Neural cell (in vitro differentiated cells): Measurements from ENCODE around the gene CTNNBL1. TPM values are rescaled to one million over a fixed set of nuclear protein-coding genes. Genes with fewer than 3 reads are reported as not detected.

Experiments used
- H2AFZ ChIP-seq: fragments of 200-600, 300-800 bp; sonication (generic), shearing (Covaris generic); 2 replicates; pipeline ENCODE4 v1.6.0; 2014; ENCODE audit warnings: low read depth, mild to moderate bottlenecking, antibody characterized with exemption, low read length, moderate library complexity
- H3F3A ChIP-seq: fragments of 200-600 bp; shearing (Covaris generic); 2 replicates; pipeline ENCODE4 v1.6.1; 2016; ENCODE audit warnings: mild to moderate bottlenecking, moderate library complexity, mixed read lengths, antibody characterized with exemption, low read length; ENCODE audit not compliant: insufficient read depth, poor library complexity, severe bottlenecking
- H3K27ac ChIP-seq: fragments of 200-600, 300-800 bp; sonication (generic), shearing (Covaris generic); 2 replicates; pipeline ENCODE4 v1.5.1; 2014; ENCODE audit warnings: mild to moderate bottlenecking, low read length, moderate library complexity
- H3K27me3 ChIP-seq: fragments of 300-800, 200-600 bp; sonication (generic), shearing (Covaris generic); 2 replicates; pipeline ENCODE4 v1.6.0; 2014; ENCODE audit warnings: mild to moderate bottlenecking, low read depth, low read length, moderate library complexity; ENCODE audit not compliant: insufficient read depth
- H3K36me3 ChIP-seq: fragments of 300-800, 200-600 bp; sonication (generic), shearing (Covaris generic); 2 replicates; pipeline ENCODE4 v1.5.1; 2014; ENCODE audit warnings: mild to moderate bottlenecking, antibody characterized with exemption, low read length, moderate library complexity; ENCODE audit not compliant: insufficient read depth
- H3K4me2 ChIP-seq: fragments of 300-800, 200-600 bp; sonication (generic), shearing (Covaris generic); 2 replicates; pipeline ENCODE4 v1.6.0; 2014; ENCODE audit warnings: mild to moderate bottlenecking, low read length
- H3K4me3 ChIP-seq: fragments of 300-800, 200-600 bp; sonication (generic), shearing (Covaris generic); 2 replicates; pipeline ENCODE4 v1.5.1; 2014; ENCODE audit warnings: mild to moderate bottlenecking, low read length, moderate library complexity
- H3K79me2 ChIP-seq: fragments of 200-600 bp; shearing (Covaris generic); replicated peaks from 2 replicates; pipeline ENCODE4 v1.6.0; 2014; ENCODE audit warnings: mild to moderate bottlenecking, low read length, moderate library complexity; ENCODE audit not compliant: insufficient read depth
- H3K9ac ChIP-seq: fragments of 300-800, 200-600 bp; sonication (generic), shearing (Covaris generic); 2 replicates; pipeline ENCODE4 v1.6.1; 2016; ENCODE audit warnings: mild to moderate bottlenecking, low read length, mixed read lengths
- H3K9me2 ChIP-seq: fragments of 200-600 bp; shearing (Covaris generic); 2 replicates; pipeline ENCODE4 v1.6.1; 2016; ENCODE audit warnings: mild to moderate bottlenecking, low read length, mixed read lengths; ENCODE audit not compliant: insufficient read depth
- H3K9me3 ChIP-seq: fragments of 200-600, 300-800 bp; sonication (generic), shearing (Covaris generic); 2 replicates; pipeline ENCODE4 v1.6.1; 2016; ENCODE audit warnings: mild to moderate bottlenecking, mixed run types, low read length, moderate library complexity, mixed read lengths
- H4K20me1 ChIP-seq: fragments of 200-600 bp; shearing (Covaris generic); 2 replicates; pipeline ENCODE4 v1.6.1; 2016; ENCODE audit warnings: mild to moderate bottlenecking, mixed run types; ENCODE audit not compliant: insufficient read depth
- EP300 ChIP-seq: fragments of 450-650 bp; conservative IDR thresholded peaks from 2 replicates; pipeline ENCODE4 v1.6.1; 2014; ENCODE audit warnings: antibody characterized with exemption, mild to moderate bottlenecking, moderate library complexity; ENCODE audit not compliant: poor library complexity, severe bottlenecking
- EZH2 ChIP-seq: fragments of 200-600, 300-800 bp; shearing (Covaris generic), sonication (generic); IDR thresholded peaks from 2 replicates; pipeline ENCODE4 v1.6.1; 2014; ENCODE audit warnings: antibody characterized with exemption, low read length, borderline replicate concordance, mild to moderate bottlenecking; ENCODE audit not compliant: insufficient read depth, poor library complexity, severe bottlenecking
- MXI1 ChIP-seq: fragments of 450-650 bp; conservative IDR thresholded peaks from 2 replicates; pipeline ENCODE4 v1.6.1; 2014; ENCODE audit warnings: antibody characterized with exemption, mild to moderate bottlenecking; ENCODE audit not compliant: poor library complexity, severe bottlenecking
- POLR2AphosphoS5 ChIP-seq: IDR thresholded peaks from 2 replicates; pipeline ENCODE4 v1.6.1; 2012
- RAD21 ChIP-seq: fragments of 450-650 bp; conservative IDR thresholded peaks from 2 replicates; pipeline ENCODE4 v1.6.1; 2014; ENCODE audit warnings: antibody characterized with exemption, mild to moderate bottlenecking, moderate library complexity
- SMC3 ChIP-seq: fragments of 450-650 bp; conservative IDR thresholded peaks from 2 replicates; pipeline ENCODE4 v1.6.1; 2014; ENCODE audit warnings: antibody characterized with exemption, mild to moderate bottlenecking, moderate library complexity; ENCODE audit not compliant: poor library complexity
- TAF1 ChIP-seq: IDR thresholded peaks from 2 replicates; pipeline ENCODE4 v1.6.1; 2012; ENCODE audit warnings: low read depth
- polyA plus RNA-seq: library from polyadenylated mRNA; depleted of rRNA; stranded (reverse); fragments of >200 nt; gene quantifications from 2 replicates; pipeline ENCODE4 v1.2.3, GENCODE V29; 2014
- TF ChIP-seq, protein P1 (sequence below): IDR thresholded peaks from 2 replicates; pipeline ENCODE4 v1.6.1; 2012; ENCODE audit warnings: borderline replicate concordance
- TF ChIP-seq, protein P2 (sequence below): fragments of 450-650 bp; IDR thresholded peaks from 2 replicates; pipeline ENCODE4 v1.5.1; 2014; ENCODE audit warnings: antibody characterized with exemption, mild to moderate bottlenecking, moderate library complexity; ENCODE audit not compliant: poor library complexity, severe bottlenecking

Gene CTNNBL1
- polyA plus RNA-seq, 1 donor from 2014 or later, result 32.6 TPM

DNA sequence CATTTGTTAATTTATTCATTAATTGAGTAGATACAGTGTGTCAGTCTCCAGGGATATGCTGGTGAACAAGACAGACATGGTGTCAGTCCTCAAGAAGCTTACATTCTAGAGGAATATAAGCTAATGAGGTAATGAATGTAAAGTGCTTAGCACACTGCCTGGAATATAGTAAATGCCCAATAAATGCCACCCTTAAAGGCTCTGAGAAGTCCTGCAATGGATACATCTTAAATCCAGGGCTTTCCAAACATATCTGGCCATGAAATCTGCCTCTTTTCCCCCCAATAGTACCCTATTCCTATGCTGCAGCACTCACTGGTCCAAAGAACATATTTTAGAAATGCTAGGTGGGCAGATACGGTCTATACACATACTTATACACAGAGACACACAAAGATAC, 49.2 kb upstream of the CTNNBL1 start:
- Histone ChIP-seq H3K4me2 (no peak overlapping the region), H3K9ac (no peak overlapping the region), H2AFZ (no peak overlapping the region), H3K27ac (no peak overlapping the region), H3K79me2 (no peaks in the 10 kb centered on the region), H3K9me3 (no peaks in the 10 kb centered on the region), H3F3A (no peaks in the 10 kb centered on the region), H3K9me2 (no peaks in the 10 kb centered on the region), H4K20me1 (no peaks in the 10 kb centered on the region), H3K36me3 (no peaks in the 10 kb centered on the region), H3K27me3 (no peaks in the 10 kb centered on the region), H3K4me3 (no peak overlapping the region)
- no peak for TF ChIP-seq SMC3
- TF ChIP-seq TAF1, result no peak
- TF ChIP-seq, protein P1, sequence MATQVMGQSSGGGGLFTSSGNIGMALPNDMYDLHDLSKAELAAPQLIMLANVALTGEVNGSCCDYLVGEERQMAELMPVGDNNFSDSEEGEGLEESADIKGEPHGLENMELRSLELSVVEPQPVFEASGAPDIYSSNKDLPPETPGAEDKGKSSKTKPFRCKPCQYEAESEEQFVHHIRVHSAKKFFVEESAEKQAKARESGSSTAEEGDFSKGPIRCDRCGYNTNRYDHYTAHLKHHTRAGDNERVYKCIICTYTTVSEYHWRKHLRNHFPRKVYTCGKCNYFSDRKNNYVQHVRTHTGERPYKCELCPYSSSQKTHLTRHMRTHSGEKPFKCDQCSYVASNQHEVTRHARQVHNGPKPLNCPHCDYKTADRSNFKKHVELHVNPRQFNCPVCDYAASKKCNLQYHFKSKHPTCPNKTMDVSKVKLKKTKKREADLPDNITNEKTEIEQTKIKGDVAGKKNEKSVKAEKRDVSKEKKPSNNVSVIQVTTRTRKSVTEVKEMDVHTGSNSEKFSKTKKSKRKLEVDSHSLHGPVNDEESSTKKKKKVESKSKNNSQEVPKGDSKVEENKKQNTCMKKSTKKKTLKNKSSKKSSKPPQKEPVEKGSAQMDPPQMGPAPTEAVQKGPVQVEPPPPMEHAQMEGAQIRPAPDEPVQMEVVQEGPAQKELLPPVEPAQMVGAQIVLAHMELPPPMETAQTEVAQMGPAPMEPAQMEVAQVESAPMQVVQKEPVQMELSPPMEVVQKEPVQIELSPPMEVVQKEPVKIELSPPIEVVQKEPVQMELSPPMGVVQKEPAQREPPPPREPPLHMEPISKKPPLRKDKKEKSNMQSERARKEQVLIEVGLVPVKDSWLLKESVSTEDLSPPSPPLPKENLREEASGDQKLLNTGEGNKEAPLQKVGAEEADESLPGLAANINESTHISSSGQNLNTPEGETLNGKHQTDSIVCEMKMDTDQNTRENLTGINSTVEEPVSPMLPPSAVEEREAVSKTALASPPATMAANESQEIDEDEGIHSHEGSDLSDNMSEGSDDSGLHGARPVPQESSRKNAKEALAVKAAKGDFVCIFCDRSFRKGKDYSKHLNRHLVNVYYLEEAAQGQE, result no peak
- no peak for TF ChIP-seq RAD21
- no peak for TF ChIP-seq POLR2AphosphoS5
- TF ChIP-seq MXI1, result no peak
- TF ChIP-seq, protein P2, sequence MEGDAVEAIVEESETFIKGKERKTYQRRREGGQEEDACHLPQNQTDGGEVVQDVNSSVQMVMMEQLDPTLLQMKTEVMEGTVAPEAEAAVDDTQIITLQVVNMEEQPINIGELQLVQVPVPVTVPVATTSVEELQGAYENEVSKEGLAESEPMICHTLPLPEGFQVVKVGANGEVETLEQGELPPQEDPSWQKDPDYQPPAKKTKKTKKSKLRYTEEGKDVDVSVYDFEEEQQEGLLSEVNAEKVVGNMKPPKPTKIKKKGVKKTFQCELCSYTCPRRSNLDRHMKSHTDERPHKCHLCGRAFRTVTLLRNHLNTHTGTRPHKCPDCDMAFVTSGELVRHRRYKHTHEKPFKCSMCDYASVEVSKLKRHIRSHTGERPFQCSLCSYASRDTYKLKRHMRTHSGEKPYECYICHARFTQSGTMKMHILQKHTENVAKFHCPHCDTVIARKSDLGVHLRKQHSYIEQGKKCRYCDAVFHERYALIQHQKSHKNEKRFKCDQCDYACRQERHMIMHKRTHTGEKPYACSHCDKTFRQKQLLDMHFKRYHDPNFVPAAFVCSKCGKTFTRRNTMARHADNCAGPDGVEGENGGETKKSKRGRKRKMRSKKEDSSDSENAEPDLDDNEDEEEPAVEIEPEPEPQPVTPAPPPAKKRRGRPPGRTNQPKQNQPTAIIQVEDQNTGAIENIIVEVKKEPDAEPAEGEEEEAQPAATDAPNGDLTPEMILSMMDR, result no peak
- no peak for TF ChIP-seq EP300
- no peak for TF ChIP-seq EZH2

DNA sequence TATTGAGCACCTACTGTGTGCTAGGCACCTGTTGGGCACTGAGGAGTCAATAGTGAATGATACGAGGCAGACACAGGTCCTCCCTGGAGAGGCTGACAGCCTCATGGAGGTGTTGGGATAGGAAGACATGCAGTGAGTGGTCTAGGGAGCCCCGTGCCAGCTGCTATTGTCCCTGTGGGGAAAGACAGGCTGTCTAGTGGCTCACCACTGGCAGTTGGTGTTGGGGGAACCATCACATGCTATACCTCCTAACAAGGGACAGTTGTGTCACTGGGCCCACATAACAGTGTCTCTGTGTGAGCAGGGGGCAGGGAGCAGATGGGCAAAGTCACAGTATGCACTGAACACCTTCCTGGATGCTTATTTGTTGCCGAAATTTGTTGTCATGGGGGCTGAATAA, 45.9 kb upstream of the CTNNBL1 start:
- H3K27me3 ChIP-seq, result no peaks in the 10 kb centered on the region
- no peaks in the 10 kb centered on the region for H3K79me2 ChIP-seq
- no peaks in the 10 kb centered on the region for H3K36me3 ChIP-seq
- H2AFZ ChIP-seq, result no peak overlapping the region
- H4K20me1 ChIP-seq, result no peaks in the 10 kb centered on the region
- no peak overlapping the region for H3K9ac ChIP-seq
- H3K4me3 ChIP-seq, result no peak overlapping the region
- H3F3A ChIP-seq, result no peaks in the 10 kb centered on the region
- TF ChIP-seq TAF1, result no peak
- no peak for TF ChIP-seq RAD21
- no peak for TF ChIP-seq SMC3
- TF ChIP-seq POLR2AphosphoS5, result no peak
- H3K27ac ChIP-seq, result no peak overlapping the region
- H3K9me3 ChIP-seq, result no peaks in the 10 kb centered on the region
- H3K9me2 ChIP-seq, result no peaks in the 10 kb centered on the region
- H3K4me2 ChIP-seq, result no peak overlapping the region

DNA sequence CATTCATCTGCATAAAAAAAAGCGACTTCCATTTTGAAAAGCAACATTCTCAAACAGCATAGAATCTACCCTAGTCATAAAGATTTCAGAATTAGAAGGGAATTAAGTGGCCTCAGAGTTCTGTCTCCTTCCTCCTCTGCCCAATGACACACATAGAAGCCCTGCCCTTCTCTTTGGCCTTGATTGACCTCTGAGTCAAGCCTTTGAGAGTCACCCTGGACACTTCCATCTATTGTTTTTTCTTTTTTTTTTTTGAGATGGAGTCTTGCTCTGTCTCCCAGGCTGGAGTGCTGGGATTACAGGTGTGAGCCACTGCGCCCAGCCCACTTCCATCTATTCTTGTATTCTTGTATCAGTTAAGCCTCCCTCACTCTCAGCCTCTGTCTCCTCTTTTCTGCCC, 44.8 kb upstream of the CTNNBL1 start:
- H4K20me1 ChIP-seq, result no peaks in the 10 kb centered on the region
- H2AFZ ChIP-seq, result no peak overlapping the region
- TF ChIP-seq MXI1, result no peak
- TF ChIP-seq SMC3, result no peak
- no peak for TF ChIP-seq EP300
- TF ChIP-seq, protein P2, result no peak
- TF ChIP-seq EZH2, result no peak
- TF ChIP-seq, protein P1, result no peak
- TF ChIP-seq RAD21, result no peak
- TF ChIP-seq POLR2AphosphoS5, result no peak
- no peak for TF ChIP-seq TAF1
- H3K27ac ChIP-seq, result no peak overlapping the region
- no peak overlapping the region for H3K4me2 ChIP-seq
- H3K9me3 ChIP-seq, result no peaks in the 10 kb centered on the region
- no peak overlapping the region for H3K4me3 ChIP-seq
- H3F3A ChIP-seq, result no peaks in the 10 kb centered on the region
- no peaks in the 10 kb centered on the region for H3K9me2 ChIP-seq
- no peaks in the 10 kb centered on the region for H3K36me3 ChIP-seq
- H3K9ac ChIP-seq, result no peak overlapping the region
- H3K79me2 ChIP-seq, result no peaks in the 10 kb centered on the region
- no peaks in the 10 kb centered on the region for H3K27me3 ChIP-seq
